Motor neuron (in vitro differentiated cells): ENCODE data around the gene TTC34. TPM values are rescaled to one million over a fixed set of nuclear protein-coding genes. Genes with fewer than 3 reads are reported as not detected.

ENCODE experiments used
- ATAC-seq, 8 experiments: fragments of 200-7000 bp; cut with Tn5 transposase; replicated peaks in 6 of 8; 2 replicates each; pipeline ENCODE4 v1.8.0; 2021; ENCODE audit warnings: mild to moderate bottlenecking in 8 of 8, moderate library complexity in 8 of 8
- H3K27ac ChIP-seq, 2 donors: fragments of 250-450 bp; sonication (Bioruptor Pico); 2 replicates each; pipeline ENCODE4 v1.9.0; 2021; ENCODE audit warnings: antibody characterized with exemption in 2 of 2, mild to moderate bottlenecking in 2 of 2, moderate library complexity in 1 of 2
- H3K4me1 ChIP-seq, 2 donors: fragments of 250-450 bp; sonication (Bioruptor Pico); replicated peaks in 1 of 2; 2 replicates each; pipeline ENCODE4 v1.6.1; 2021; ENCODE audit warnings: antibody characterized with exemption in 2 of 2, mild to moderate bottlenecking in 2 of 2, moderate library complexity in 1 of 2
- H3K4me3 ChIP-seq, 5 donors: fragments of 250-450 bp; sonication (Bioruptor Pico); 2 replicates each; pipeline ENCODE4 v1.9.0; 2021; ENCODE audit warnings: antibody characterized with exemption in 5 of 5, mild to moderate bottlenecking in 5 of 5, moderate library complexity in 4 of 5
- WGBS, 10 experiments: fragments of 450-650 bp; shearing (Covaris generic); methylation state at CpG; one replicate each; pipeline ENCODE4 v1.0.0; 2022; 5-methylcytosine and 5-hydroxymethylcytosine counted together
- in situ Hi-C, 9 experiments: fragments of 400-800 bp; cut with MboI; loops; one replicate each; pipeline ENCODE4 v1.15.0; 2021; ENCODE audit warnings: low sequenced_read_pairs in 9 of 9, low pct_unique_long_range_greater_than_20kb in 2 of 9; ENCODE audit not compliant: unreplicated experiment in 9 of 9
- total RNA-seq, 8 experiments: library from RNA; unstranded; fragments of 300-600 nt; gene quantifications; 2 replicates each; pipeline versions ENCODE4 v1.2.3 to v1.2.4, GENCODE V29; 2022

The TTC34 gene
- total RNA-seq, 8 experiments from 2014 or later, result 0.16 to 1.2 (median 0.47) TPM

DNA sequence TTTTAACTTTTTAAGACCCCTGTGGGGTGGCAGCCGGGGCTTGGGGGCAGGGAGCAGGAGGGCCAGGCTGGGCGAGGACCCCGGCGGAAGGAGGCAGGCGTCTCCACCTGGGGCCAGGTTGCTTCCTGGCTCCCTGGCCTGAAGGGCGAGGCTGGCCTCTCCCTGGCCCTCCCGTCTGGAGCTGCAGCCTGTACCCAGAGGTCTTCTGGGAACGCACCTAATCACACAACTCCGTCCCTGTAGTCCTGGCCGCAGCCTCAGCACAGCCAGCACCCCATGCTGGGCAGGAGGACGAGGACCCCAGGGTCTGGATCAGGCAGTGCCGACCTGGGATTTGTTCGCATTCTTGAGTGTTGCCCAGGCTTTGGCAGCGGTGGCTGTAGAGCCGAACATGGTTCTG is 14.1 kb upstream of the TTC34 start:
- Histone ChIP-seq H3K4me3 (no peak overlapping the region), H3K27ac (no peak overlapping the region), H3K4me1 (no peaks in the 10 kb centered on the region)
- in situ Hi-C loops, result no loop called here
- ATAC-seq, result no peak
- 31 to 80% (median 61%) methylated on average over 2 to 9 of the region's 15 CpGs; no CpG with 5 or more reads in 2 of the 10 experiments for WGBS, 10 experiments

GRCh38 chr1:2814511-2815075 is 13.1 kb upstream of the TTC34 start:
- no peaks in the 10 kb centered on the region for H3K4me1 ChIP-seq
- H3K27ac ChIP-seq, result no peak overlapping the region
- ATAC-seq, result no peak
- H3K4me3 ChIP-seq, result no peak overlapping the region
- in situ Hi-C loops, result no loop called here
- 21 to 90% (median 70%) methylated on average over 1 to 24 of the region's 24 CpGs; no CpG with 5 or more reads in 4 of the 10 experiments for WGBS, 10 experiments

- no peak for ATAC-seq
- WGBS, 10 experiments, result 52 to 93% (median 76%) methylated on average over 4 to 23 of the region's 34 CpGs; no CpG with 5 or more reads in 5 of the 10 experiments
- no peak overlapping the region for H3K27ac ChIP-seq
- H3K4me1 ChIP-seq, result no peaks in the 10 kb centered on the region
- in situ Hi-C loops, result no loop called here
- no peak overlapping the region for H3K4me3 ChIP-seq
Observed at GRCh38 chr1:2812939-2813653, 11.6 kb upstream of the TTC34 start.

DNA sequence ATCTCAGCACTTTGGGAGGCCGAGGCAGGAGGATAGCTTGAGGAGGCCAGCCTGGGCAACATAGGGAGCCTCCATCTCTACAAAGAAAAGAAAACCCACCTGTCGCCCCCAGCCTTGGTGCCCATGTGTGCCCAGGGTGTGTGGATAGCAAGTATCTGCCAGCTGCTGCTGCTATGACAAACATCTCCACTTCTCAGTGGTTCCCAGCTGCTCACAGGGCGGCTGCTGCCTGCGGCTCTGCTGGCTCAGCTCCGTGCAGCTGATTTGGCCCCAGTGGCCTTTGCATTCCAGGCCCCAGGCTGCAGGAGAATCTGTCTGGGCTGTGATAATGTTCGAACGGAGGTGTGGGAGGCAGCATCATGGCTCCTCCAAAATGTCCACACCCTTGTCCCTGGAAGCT is 10.6 kb upstream of the TTC34 start:
- WGBS, 10 experiments, result 0 to 93% (median 49%) methylated on average over 1 to 6 of the region's 7 CpGs; no CpG with 5 or more reads in 2 of the 10 experiments
- no peaks in the 10 kb centered on the region for H3K4me1 ChIP-seq
- ATAC-seq, result no peak
- no peak overlapping the region for H3K27ac ChIP-seq
- no peak overlapping the region for H3K4me3 ChIP-seq
- in situ Hi-C loops, result no loop called here

DNA sequence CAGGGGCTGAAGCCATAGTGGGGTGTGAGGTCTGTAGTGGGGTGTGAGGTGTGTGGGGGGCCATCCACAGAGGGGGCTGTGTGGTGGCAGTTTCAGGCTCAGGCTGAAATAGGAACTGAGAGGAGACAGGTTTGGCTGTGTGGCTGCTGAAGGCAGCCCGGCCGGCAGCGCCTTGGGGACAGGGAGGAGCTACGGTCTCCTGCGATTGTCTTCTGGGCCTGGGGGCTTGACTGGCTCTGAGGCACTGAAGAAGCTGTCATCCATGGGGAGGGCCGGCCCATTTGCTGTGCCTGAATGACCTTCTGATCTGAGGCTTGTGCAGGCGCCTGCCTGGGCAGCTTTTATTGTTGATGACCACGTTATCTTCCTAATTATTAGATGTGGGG is 10.0 kb upstream of the TTC34 start:
- in situ Hi-C loops, result no loop called here
- Histone ChIP-seq H3K4me3 (no peak overlapping the region), H3K27ac (no peak overlapping the region), H3K4me1 (peaks cover 0 to 5% of the 10 kb centered on the region in 2 donors)
- no peak for ATAC-seq
- WGBS, 10 experiments, result 6 to 68% (median 40%) methylated on average over 1 to 7 of the region's 8 CpGs; no CpG with 5 or more reads in 4 of the 10 experiments

DNA sequence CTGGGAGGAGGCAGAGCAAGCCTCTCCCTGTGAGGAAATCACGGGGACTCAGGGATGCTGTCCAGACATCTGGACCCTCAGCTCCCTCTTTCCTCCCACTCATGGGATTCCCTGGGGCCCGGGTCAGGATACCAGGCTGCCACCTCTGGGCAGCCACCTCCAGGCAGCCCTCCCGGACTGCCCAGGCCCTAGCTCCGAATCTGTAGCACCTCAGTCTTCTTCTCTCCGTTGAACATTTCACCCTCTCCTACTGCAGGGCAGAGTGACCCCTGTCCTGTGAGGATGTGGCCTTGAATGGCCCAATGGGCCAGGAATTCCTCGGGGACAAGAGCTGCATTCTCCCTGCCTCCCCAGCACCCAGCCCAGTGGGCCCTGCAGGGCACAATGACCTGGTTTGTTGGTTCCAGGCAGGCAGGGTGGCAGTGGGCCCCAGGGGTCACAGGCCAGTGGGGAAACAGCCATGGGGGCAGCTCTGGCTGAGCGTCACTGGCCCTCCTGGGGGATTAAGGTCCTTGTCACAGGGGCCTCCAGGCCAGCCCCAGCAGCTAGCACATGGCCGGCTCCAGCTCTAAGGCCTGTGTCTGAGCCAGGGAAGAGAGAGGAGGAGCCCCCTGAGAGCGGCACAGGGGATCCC is 9.5 kb upstream of the TTC34 start:
- no peak overlapping the region for H3K4me3 ChIP-seq
- in situ Hi-C loops, result no loop called here
- H3K27ac ChIP-seq, result no peak overlapping the region
- H3K4me1 ChIP-seq, result peaks cover 0 to 10% of the 10 kb centered on the region in 2 donors
- ATAC-seq, result no peak
- WGBS, 10 experiments, result 0 to 70% (median 44%) methylated on average over 1 to 6 of the region's 9 CpGs; no CpG with 5 or more reads in 4 of the 10 experiments

GRCh38 chr1:2810281-2810680 is 8.8 kb upstream of the TTC34 start:
- ATAC-seq, result no peak
- Histone ChIP-seq H3K4me3 (no peak overlapping the region), H3K27ac (no peak overlapping the region), H3K4me1 (peaks cover 0 to 11% of the 10 kb centered on the region in 2 donors)
- in situ Hi-C loops, result no loop called here
- 84 to 100% methylated on average over 1 to 5 of the region's 15 CpGs; no CpG with 5 or more reads in 8 of the 10 experiments for WGBS, 10 experiments

DNA sequence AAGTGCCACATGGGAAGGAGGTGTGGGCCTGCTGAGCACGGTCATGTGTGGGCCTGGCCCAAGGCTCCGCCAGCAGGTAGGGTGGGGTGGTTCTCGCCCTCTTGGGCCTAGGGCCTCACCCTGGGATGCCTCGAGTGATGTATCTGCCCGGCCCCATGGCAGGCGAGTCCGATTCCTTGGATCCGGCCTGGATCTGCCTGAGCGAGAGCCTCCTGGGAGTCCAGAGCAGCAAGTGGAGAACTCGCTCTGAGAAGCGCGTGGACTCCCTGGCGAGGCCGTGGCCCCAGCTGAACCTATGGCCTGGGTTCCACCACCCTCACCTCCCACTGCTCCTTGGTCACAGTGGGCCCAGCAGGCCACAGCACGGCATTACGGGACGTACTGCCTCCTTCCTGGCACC is 8.2 kb upstream of the TTC34 start:
- Histone ChIP-seq H3K4me1 (peaks cover 0 to 17% of the 10 kb centered on the region in 2 donors), H3K27ac (no peak overlapping the region), H3K4me3 (no peak overlapping the region)
- in situ Hi-C loops, result no loop called here
- ATAC-seq, result no peak
- WGBS, 10 experiments, result 35 to 93% (median 49%) methylated on average over 5 to 9 of the region's 17 CpGs; no CpG with 5 or more reads in 6 of the 10 experiments

- WGBS, 10 experiments, result 70 to 100% (median 87%) methylated on average over 1 to 11 of the region's 34 CpGs; no CpG with 5 or more reads in 5 of the 10 experiments
- Histone ChIP-seq H3K27ac (no peak overlapping the region), H3K4me3 (no peak overlapping the region), H3K4me1 (peaks cover 0 to 20% of the 10 kb centered on the region in 2 donors)
- in situ Hi-C loops, result no loop called here
- ATAC-seq, result no peak
Observed at GRCh38 chr1:2808831-2809605, 7.5 kb upstream of the TTC34 start.

DNA sequence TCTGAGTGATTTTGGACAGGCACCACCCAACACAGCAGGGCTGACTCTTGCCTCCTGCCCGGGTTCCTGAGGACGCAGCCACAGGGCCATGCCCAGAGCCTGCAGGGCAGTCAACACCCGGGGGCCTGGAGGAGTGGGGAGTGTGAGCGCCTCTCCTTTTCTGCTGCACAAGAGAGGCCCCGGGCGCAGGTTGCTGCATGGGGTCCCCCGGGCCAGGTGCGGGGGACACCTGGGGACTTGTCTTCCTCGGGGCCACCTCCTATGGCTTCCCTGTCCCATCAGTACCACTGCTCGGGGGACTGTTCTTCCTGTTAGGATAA is 6.9 kb upstream of the TTC34 start:
- 69 to 100% (median 80%) methylated on average over 1 to 6 of the region's 10 CpGs; no CpG with 5 or more reads in 7 of the 10 experiments for WGBS, 10 experiments
- in situ Hi-C loops, result no loop called here
- no peak for ATAC-seq

DNA sequence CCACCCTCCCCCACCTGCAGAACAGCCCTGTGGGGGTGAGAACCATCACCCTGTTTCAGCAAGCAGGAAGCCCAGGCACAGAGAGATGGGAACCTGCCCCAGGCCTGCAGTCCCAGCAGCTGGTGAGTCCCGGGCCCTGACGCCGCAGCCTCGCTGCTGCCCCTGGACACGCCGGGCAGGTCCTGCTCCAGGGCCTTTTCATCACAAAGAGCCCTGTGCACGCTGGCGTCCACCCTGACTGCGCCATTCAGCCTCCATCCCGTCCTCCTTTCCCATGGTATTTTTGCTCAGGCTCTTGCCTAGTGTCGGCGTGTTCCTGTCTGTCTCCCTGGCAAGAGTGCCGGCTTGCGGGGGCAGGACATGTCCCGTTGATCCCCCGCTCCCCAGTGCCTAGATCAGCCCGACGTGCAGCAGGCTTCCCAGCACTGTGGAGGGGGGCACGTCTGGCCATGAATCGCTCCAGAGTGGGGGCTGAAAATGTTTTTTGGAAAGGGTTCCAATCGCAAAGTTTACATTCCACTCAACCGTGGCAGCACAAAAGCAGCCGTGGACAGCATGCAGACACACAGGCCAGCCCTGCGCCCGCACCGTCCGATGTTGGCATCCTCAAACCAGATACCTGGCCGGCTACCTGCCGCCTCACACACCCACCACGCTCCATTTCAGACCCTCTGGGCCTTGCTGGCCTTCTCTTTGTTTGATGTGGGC is 6.3 kb upstream of the TTC34 start:
- peaks cover 0 to 20% of the 10 kb centered on the region in 2 donors for H3K4me1 ChIP-seq
- 0 to 85% (median 66%) methylated on average over 1 to 24 of the region's 30 CpGs; no CpG with 5 or more reads in 5 of the 10 experiments for WGBS, 10 experiments

More for the DNA sequence above, 6.9 kb upstream of the TTC34 start:
- no peak overlapping the region for H3K27ac ChIP-seq
- peaks cover 0 to 20% of the 10 kb centered on the region in 2 donors for H3K4me1 ChIP-seq
- no peak overlapping the region for H3K4me3 ChIP-seq

GRCh38 chr1:2807036-2807435 is 5.5 kb upstream of the TTC34 start:
- in situ Hi-C loops, result no loop called here
- Histone ChIP-seq H3K4me3 (no peak overlapping the region), H3K27ac (no peak overlapping the region), H3K4me1 (peaks cover 0 to 20% of the 10 kb centered on the region in 2 donors)
- WGBS, 10 experiments, result 0 to 90% (median 73%) methylated on average over 1 to 5 of the region's 8 CpGs; no CpG with 5 or more reads in 3 of the 10 experiments
- no peak for ATAC-seq

More for the DNA sequence above, 6.3 kb upstream of the TTC34 start:
- Histone ChIP-seq H3K27ac (no peak overlapping the region), H3K4me3 (no peak overlapping the region)
- ATAC-seq, result no peak
- in situ Hi-C loops, result no loop called here
